Adrenal gland (tissue), 12 donors: ENCODE measurements around the gene CUL4A. TPM values are rescaled to one million over a fixed set of nuclear protein-coding genes. Genes with fewer than 3 reads are reported as not detected.

Source experiments
- DNase-seq, 7 donors: peaks; one replicate each; pipeline ENCODE4 v3.0.0-alpha.2; 2019 to 2020
- H3K27ac ChIP-seq, 5 donors: fragments of 200-600 bp; sonication (generic) in 4 of 5; 1 replicate in 3 of 5; 2 replicates in 2 of 5; pipeline versions ENCODE4 v1.5.1 to v1.8.0; 2016 to 2020; ENCODE audit warnings: mild to moderate bottlenecking in 1 of 5
- H3K27me3 ChIP-seq: fragments of 200-600 bp; 2 replicates; pipeline ENCODE4 v1.8.0; 2021
- H3K36me3 ChIP-seq, 2 donors: fragments of 200-600 bp; replicated peaks in 1 of 2; 1 replicate in 1 of 2; 2 replicates in 1 of 2; pipeline versions ENCODE4 v1.5.1 to v1.8.0; 2018 to 2022
- H3K4me1 ChIP-seq, 2 donors: fragments of 200-600 bp; replicated peaks in 1 of 2; 1 replicate in 1 of 2; 2 replicates in 1 of 2; pipeline versions ENCODE4 v1.5.1 to v1.8.0; 2018 to 2021
- H3K4me3 ChIP-seq, 4 donors: fragments of 200-600 bp; sonication (generic) in 3 of 4; one replicate each; pipeline ENCODE4 v1.5.1; 2016 to 2018
- H3K9me3 ChIP-seq, 3 donors: fragments of 200-600 bp; sonication (generic) in 1 of 3; replicated peaks in 1 of 3; 1 replicate in 2 of 3; 2 replicates in 1 of 3; pipeline versions ENCODE4 v1.5.1 to v1.8.0; 2016 to 2021
- CTCF ChIP-seq, 6 experiments: fragments of 450-650 bp in 4 of 6; fragments of 200-600 bp in 2 of 6; sonication (generic) in 1 of 6; IDR thresholded peaks; 1 replicate in 5 of 6; 2 replicates in 1 of 6; pipeline versions ENCODE4 v1.5.1 to v1.8.0; 2016 to 2021; ENCODE audit warnings: antibody characterized with exemption in 6 of 6, mild to moderate bottlenecking in 2 of 6, moderate library complexity in 1 of 6
- POLR2A ChIP-seq, 2 donors: fragments of 450-650 bp; IDR thresholded peaks; one replicate each; pipeline ENCODE4 v1.6.1; 2017; ENCODE audit warnings: antibody characterized with exemption in 2 of 2, mild to moderate bottlenecking in 2 of 2, moderate library complexity in 1 of 2
- WGBS, 4 donors: extraction: QIAGEN DNeasy Blood & Tissue Kit in 2 of 4; methylation state at CpG; one replicate each; pipeline versions ENCODE4 v1.1.5 to v1.1.7; 2013 to 2017; 5-methylcytosine and 5-hydroxymethylcytosine counted together
- intact Hi-C, 2 donors: fragments of 100-400 bp; cut with DNase I; formaldehyde crosslinking; loops; one replicate each; pipeline versions ENCODE4 v1.14.1 to v1.15.0; 2022 to 2023
- polyA plus RNA-seq, 3 donors: library from polyadenylated mRNA; stranded (reverse); fragments of 200-250 nt in 2 of 3; fragments of 350-450 nt in 1 of 3; fragmentation: Illumina TruSeq in 1 of 3; extraction: RNeasy Lipid Tissue Mini Kit (QIAGEN cat#74804) in 1 of 3; gene quantifications; one replicate each; pipeline ENCODE4 v1.2.3, GENCODE V29; 2013 to 2014
- total RNA-seq, 9 donors: library from RNA; depleted of rRNA in 4 of 9; stranded (reverse); fragments of >200 nt in 4 of 9; fragments of 120-200 nt in 1 of 9; fragmentation: NEBNext Ultra II Directional in 1 of 9; extraction: Animal tissue kit (Norgen Biotek cat#: 25700) in 1 of 9; gene quantifications; one replicate each; pipeline versions ENCODE4 v1.1.0 to v1.2.4, GENCODE V29; 2013 to 2023
- donor health status: healthy with polysubstance abuse.
- donor health status: Bipolar disorder and iron deficiency.
- donor health status: DM: yes; HTN: yes; CAD: no.
- donor health status: DM: no; HTN: no; CAD: no.
- donor health status: DM: no; HTN: no; CAD: no.
- donor health status: DM: yes; HTN: yes; CAD: no.

The CUL4A gene
- total and polyA plus RNA-seq, 12 donors = 27.6 to 90.4 (median 58.7) TPM

GRCh38 chr13:113166266-113166665, 43.1 kb upstream of the CUL4A start:
- intact Hi-C loops = no loop called here
- Histone ChIP-seq H3K4me3 (no peak overlapping the region), H3K4me1 (no peaks in the 10 kb centered on the region), H3K36me3 (peaks cover 0 to 2% of the 10 kb centered on the region in 2 donors), H3K27ac (no peak overlapping the region), H3K27me3 (no peaks in the 10 kb centered on the region), H3K9me3 (no peaks in the 10 kb centered on the region)
- TF ChIP-seq CTCF (IDR thresholded peaks at IDR 0.05) = no peak
- no peak for TF ChIP-seq POLR2A (IDR thresholded peaks at IDR 0.05)
- DNase-seq = no peak
- WGBS, 4 donors = 85 to 95% (median 93%) methylated on average over 9 to 10 of the region's 10 CpGs

- Histone ChIP-seq H3K36me3 (peaks cover 0 to 6% of the 10 kb centered on the region in 2 donors), H3K27me3 (no peaks in the 10 kb centered on the region), H3K4me3 (no peak overlapping the region), H3K27ac (no peak overlapping the region), H3K4me1 (no peaks in the 10 kb centered on the region), H3K9me3 (no peaks in the 10 kb centered on the region)
- WGBS, 4 donors = 93 to 99% (median 94%) methylated on average over 5 of the region's 5 CpGs
- TF ChIP-seq POLR2A (IDR thresholded peaks at IDR 0.05) (no peak), CTCF (IDR thresholded peaks at IDR 0.05) (no peak)
- intact Hi-C loops = no loop called here
- no peak for DNase-seq
Measured at GRCh38 chr13:113166681-113167080, 42.7 kb upstream of the CUL4A start.

- Histone ChIP-seq H3K27me3 (no peaks in the 10 kb centered on the region), H3K36me3 (peaks cover 0 to 9% of the 10 kb centered on the region in 2 donors), H3K4me1 (no peaks in the 10 kb centered on the region), H3K9me3 (no peaks in the 10 kb centered on the region), H3K4me3 (no peak overlapping the region), H3K27ac (no peak overlapping the region)
- no peak for DNase-seq
- intact Hi-C loops = no loop called here
- 90 to 92% (median 91%) methylated on average over 10 of the region's 10 CpGs for WGBS, 4 donors
- no peak for TF ChIP-seq POLR2A (IDR thresholded peaks at IDR 0.05)
Measured at GRCh38 chr13:113167155-113167554, 42.3 kb upstream of the CUL4A start.

- Histone ChIP-seq H3K27me3 (no peaks in the 10 kb centered on the region), H3K27ac (no peak overlapping the region), H3K4me3 (no peak overlapping the region), H3K4me1 (no peaks in the 10 kb centered on the region), H3K9me3 (no peaks in the 10 kb centered on the region), H3K36me3 (peaks cover 0 to 9% of the 10 kb centered on the region in 2 donors)
- WGBS, 4 donors = 98 to 100% (median 99%) methylated on average over 3 of the region's 3 CpGs
- TF ChIP-seq POLR2A (IDR thresholded peaks at IDR 0.05) (no peak), CTCF (IDR thresholded peaks at IDR 0.05) (no peak)
- intact Hi-C loops = no loop called here
- no peak for DNase-seq
Measured at GRCh38 chr13:113167575-113167974, 41.8 kb upstream of the CUL4A start.

GRCh38 chr13:113168211-113168610, 41.2 kb upstream of the CUL4A start:
- Histone ChIP-seq H3K27me3 (no peaks in the 10 kb centered on the region), H3K4me1 (no peaks in the 10 kb centered on the region), H3K27ac (no peak overlapping the region), H3K36me3 (peaks cover 0 to 9% of the 10 kb centered on the region in 2 donors), H3K4me3 (no peak overlapping the region), H3K9me3 (no peaks in the 10 kb centered on the region)
- intact Hi-C loops = no loop called here
- DNase-seq = no peak
- 80 to 98% (median 89%) methylated on average over 7 of the region's 7 CpGs for WGBS, 4 donors
- no peak for TF ChIP-seq CTCF (IDR thresholded peaks at IDR 0.05)
- TF ChIP-seq POLR2A (IDR thresholded peaks at IDR 0.05) = no peak
